ENCODE measurements around the gene OTX1.

Gene OTX1

DNA sequence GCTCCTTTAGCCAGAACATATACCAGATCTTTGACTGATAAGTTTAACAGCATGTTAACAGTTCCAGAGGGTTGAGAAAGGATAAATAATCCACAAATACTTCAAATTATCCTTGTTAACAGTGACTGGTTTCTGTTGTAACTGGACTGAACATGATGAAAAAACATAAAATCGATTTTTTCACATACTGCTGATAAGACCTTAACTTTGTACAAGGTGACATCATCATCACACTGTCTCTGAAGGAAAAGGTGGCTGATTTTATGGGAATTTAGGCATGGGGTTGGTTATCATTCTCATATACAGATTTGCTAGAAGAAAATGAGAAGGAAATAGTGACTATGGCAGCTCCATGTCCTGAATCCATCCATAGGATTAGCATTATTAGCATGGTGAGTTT lies 36.1 kb downstream of the OTX1 start:
- no peaks in the 10 kb centered on the region for H3K79me2 ChIP-seq
- H3K4me1 ChIP-seq = no peaks in the 10 kb centered on the region
- TF ChIP-seq, protein P1, sequence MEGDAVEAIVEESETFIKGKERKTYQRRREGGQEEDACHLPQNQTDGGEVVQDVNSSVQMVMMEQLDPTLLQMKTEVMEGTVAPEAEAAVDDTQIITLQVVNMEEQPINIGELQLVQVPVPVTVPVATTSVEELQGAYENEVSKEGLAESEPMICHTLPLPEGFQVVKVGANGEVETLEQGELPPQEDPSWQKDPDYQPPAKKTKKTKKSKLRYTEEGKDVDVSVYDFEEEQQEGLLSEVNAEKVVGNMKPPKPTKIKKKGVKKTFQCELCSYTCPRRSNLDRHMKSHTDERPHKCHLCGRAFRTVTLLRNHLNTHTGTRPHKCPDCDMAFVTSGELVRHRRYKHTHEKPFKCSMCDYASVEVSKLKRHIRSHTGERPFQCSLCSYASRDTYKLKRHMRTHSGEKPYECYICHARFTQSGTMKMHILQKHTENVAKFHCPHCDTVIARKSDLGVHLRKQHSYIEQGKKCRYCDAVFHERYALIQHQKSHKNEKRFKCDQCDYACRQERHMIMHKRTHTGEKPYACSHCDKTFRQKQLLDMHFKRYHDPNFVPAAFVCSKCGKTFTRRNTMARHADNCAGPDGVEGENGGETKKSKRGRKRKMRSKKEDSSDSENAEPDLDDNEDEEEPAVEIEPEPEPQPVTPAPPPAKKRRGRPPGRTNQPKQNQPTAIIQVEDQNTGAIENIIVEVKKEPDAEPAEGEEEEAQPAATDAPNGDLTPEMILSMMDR (IDR thresholded peaks at IDR 0.05) = no peak
- no peak overlapping the region for H3K4me2 ChIP-seq (ENCODE audit: low read length)
- no peak overlapping the region for H3K27ac ChIP-seq
- H3K9ac ChIP-seq = no peak overlapping the region
- no peaks in the 10 kb centered on the region for H3K9me3 ChIP-seq (ENCODE audit: control insufficient read depth, low read length)
- H2AFZ ChIP-seq = no peak overlapping the region
- H3K36me3 ChIP-seq (ENCODE audit: control insufficient read depth, insufficient read depth, low read length) = no peaks in the 10 kb centered on the region
- no peak overlapping the region for H3K4me3 ChIP-seq (ENCODE audit: low read depth, low read length)
- no peaks in the 10 kb centered on the region for H3K27me3 ChIP-seq (ENCODE audit: control insufficient read depth, insufficient read depth, low read length)

DNA sequence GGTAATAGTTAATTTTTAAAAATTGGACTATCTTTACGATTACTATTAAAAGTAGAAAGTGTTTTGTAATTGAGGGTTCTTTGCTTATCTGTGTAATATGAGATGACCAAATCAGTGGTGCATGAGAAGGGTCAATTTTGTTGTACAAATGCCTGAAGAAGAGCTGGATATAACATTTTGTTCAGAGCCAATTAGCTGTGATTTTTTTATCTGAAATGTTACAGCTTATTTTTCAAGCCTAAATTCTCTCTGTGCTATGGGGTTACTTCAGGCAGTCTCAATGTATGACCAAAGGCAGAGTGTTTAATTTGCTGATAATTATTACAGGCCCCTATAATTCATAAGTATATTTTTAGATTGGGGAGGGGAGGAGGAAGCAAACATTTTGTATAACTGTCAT lies 41.8 kb downstream of the OTX1 start:
- no peak overlapping the region for H3K9ac ChIP-seq
- no peaks in the 10 kb centered on the region for H3K27me3 ChIP-seq (ENCODE audit: control insufficient read depth, insufficient read depth, low read length)
- H3K4me2 ChIP-seq (ENCODE audit: low read length) = no peak overlapping the region
- TF ChIP-seq, protein P1 (IDR thresholded peaks at IDR 0.05) = no peak
- no peak overlapping the region for H2AFZ ChIP-seq
- H3K36me3 ChIP-seq (ENCODE audit: control insufficient read depth, insufficient read depth, low read length) = no peaks in the 10 kb centered on the region
- H3K4me3 ChIP-seq (ENCODE audit: low read depth, low read length) = no peak overlapping the region
- H3K9me3 ChIP-seq (ENCODE audit: control insufficient read depth, low read length) = no peaks in the 10 kb centered on the region
- no peak overlapping the region for H3K27ac ChIP-seq
- H3K4me1 ChIP-seq = no peaks in the 10 kb centered on the region
- no peaks in the 10 kb centered on the region for H3K79me2 ChIP-seq

DNA sequence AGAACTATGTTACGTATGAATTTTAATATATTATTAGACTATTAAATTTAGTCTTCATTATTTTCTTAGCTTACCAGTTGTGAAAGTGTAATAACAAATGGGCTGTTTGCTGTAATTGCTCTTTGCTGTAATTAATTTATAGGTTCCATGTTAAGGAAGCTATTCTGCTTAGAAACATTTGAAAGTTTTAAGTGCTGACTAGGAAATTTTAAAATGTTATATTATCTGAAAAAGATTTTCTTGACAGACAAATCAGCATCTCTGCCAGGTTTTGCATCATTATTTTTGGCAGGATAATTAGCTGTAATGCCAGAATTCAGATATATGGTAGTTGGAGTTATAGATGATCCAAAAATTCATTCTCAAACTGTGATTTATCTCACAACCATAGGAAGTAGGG lies 42.2 kb downstream of the OTX1 start:
- Histone ChIP-seq H3K4me3 (ENCODE audit: low read depth, low read length) (no peak overlapping the region), H3K9me3 (ENCODE audit: control insufficient read depth, low read length) (no peaks in the 10 kb centered on the region), H3K4me2 (ENCODE audit: low read length) (no peak overlapping the region), H3K27me3 (ENCODE audit: control insufficient read depth, insufficient read depth, low read length) (no peaks in the 10 kb centered on the region), H3K9ac (no peak overlapping the region), H3K36me3 (ENCODE audit: control insufficient read depth, insufficient read depth, low read length) (no peaks in the 10 kb centered on the region), H3K27ac (no peak overlapping the region), H3K4me1 (no peaks in the 10 kb centered on the region), H3K79me2 (no peaks in the 10 kb centered on the region), H2AFZ (no peak overlapping the region)
- TF ChIP-seq, protein P1 (IDR thresholded peaks at IDR 0.05) = no peak

DNA sequence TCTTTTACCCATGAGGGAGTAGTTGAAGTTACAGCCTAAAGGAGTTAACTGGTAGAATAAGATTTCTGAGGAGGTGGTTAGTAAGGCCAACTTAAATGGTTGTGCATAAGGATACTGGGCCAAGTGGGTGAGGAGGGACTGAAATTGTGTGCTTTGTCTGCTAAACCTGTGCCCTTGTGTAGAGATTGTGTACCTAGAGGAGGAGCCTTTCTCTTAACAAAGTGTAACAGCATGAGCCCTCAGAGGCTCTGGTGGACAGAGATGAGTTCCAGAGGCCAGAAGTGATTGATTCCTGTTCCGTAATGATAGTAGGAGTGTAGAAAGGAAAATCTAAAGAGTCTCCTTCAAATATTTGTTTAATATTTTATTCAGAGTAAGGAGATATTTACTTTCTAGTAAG lies 42.9 kb downstream of the OTX1 start:
- Histone ChIP-seq H3K79me2 (no peaks in the 10 kb centered on the region), H3K4me3 (ENCODE audit: low read depth, low read length) (no peak overlapping the region), H3K4me1 (no peaks in the 10 kb centered on the region), H3K36me3 (ENCODE audit: control insufficient read depth, insufficient read depth, low read length) (no peaks in the 10 kb centered on the region), H2AFZ (no peak overlapping the region), H3K27me3 (ENCODE audit: control insufficient read depth, insufficient read depth, low read length) (no peaks in the 10 kb centered on the region), H3K9me3 (ENCODE audit: control insufficient read depth, low read length) (no peaks in the 10 kb centered on the region), H3K9ac (no peak overlapping the region), H3K4me2 (ENCODE audit: low read length) (no peak overlapping the region), H3K27ac (no peak overlapping the region)
- TF ChIP-seq, protein P1 (IDR thresholded peaks at IDR 0.05) = no peak

DNA sequence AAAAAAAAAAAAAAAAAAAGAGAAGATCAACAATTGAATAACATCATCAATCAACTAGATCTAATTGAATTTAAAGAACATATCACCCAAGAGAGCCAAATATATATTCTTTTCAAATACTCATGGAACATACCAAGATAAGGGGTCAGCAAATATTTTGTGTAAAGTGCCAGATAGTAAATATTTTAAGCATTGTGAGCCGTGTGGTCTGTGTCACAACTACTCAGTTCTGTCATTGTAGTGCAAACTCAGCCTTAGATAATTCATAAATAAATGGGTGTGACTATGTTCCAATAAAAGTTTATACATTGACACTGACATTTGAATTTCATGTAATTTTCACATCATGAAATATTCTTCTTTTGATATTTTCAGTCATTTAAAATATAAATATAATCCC lies 45.9 kb downstream of the OTX1 start:
- no peaks in the 10 kb centered on the region for H3K79me2 ChIP-seq
- H3K27ac ChIP-seq = no peak overlapping the region
- no peak overlapping the region for H3K4me3 ChIP-seq (ENCODE audit: low read depth, low read length)
- no peak overlapping the region for H2AFZ ChIP-seq
- TF ChIP-seq, protein P1 (IDR thresholded peaks at IDR 0.05) = no peak
- H3K36me3 ChIP-seq (ENCODE audit: control insufficient read depth, insufficient read depth, low read length) = no peaks in the 10 kb centered on the region
- no peak overlapping the region for H3K4me2 ChIP-seq (ENCODE audit: low read length)
- H3K27me3 ChIP-seq (ENCODE audit: control insufficient read depth, insufficient read depth, low read length) = no peaks in the 10 kb centered on the region
- no peaks in the 10 kb centered on the region for H3K9me3 ChIP-seq (ENCODE audit: control insufficient read depth, low read length)
- H3K4me1 ChIP-seq = no peaks in the 10 kb centered on the region
- no peak overlapping the region for H3K9ac ChIP-seq

All from parathyroid adenoma (tissue), 2 donors.